Epidermal melanocyte (primary cell): ENCODE results near the gene LYSET.
"Not testable (repeated sequence)": the region's sequence is repeated elsewhere in the genome, so short reads cannot be mapped to it uniquely, and the experiment has no call there.

Source experiments
- DNase-seq: peaks from one replicate; pipeline ENCODE4 v3.0.0; 2011; ENCODE audit warnings: low spot score; ENCODE audit not compliant: insufficient read length

The LYSET gene

DNA sequence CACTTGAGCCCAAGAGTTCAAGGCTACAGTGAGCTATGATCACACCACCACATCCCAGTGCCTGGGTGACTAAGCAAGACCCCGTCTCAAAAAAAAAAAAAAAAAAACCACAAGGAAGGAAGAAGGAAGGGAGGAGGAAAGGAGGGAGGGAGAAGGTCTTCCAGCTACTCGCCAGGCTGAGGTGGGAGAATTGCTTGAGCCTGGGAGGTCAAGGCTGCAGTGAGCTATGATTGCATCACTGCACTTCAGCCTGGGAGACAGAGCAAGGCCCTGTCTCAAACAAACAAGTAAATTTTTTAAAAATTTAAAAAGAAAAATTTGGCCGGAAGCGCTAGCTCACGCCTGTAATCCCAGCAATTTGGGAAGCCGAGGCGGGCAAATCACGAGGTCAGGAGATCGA lies 16.5 kb upstream of the LYSET start:
- not testable (repeated sequence) for DNase-seq

DNA sequence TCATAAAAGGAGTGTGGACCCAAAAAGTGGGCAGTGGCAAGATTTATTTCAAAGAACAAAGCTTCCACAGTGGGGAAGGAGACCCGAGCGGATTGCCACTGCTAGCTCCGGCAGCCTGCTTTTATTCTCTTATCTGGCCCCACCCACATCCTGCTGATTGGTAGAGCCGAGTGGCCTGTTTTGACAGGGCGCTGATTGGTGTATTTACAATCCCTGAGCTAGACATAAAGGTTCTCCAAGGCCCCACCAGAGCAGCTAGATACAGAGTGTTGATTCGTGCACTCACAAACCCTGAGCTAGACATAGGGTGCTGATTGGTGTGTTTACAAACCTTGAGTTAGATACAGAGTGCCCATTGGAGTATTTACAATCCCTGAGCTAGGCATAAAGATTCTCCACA lies 15.5 kb upstream of the LYSET start:
- not testable (repeated sequence) for DNase-seq

DNA sequence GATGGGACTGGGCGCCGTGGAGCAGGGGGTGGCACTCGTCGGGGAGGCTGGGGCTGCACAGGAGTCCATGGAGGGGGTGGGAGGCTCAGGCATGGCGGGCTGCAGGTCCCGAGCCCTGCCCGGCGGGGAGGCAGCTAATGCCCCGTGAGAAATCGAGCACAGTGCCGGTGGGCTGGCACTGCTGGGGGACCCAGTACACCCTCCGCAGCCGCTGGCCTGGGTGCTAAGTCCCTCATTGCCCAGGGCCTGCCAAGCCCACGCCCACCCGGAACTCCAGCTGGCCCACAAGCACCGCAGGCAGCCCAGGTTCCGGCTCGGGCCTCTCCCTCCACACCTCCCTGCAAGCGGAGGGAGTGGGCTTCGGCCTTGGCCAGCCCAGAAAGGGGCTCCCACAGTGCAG lies 15.0 kb upstream of the LYSET start:
- DNase-seq = not testable (repeated sequence)

DNA sequence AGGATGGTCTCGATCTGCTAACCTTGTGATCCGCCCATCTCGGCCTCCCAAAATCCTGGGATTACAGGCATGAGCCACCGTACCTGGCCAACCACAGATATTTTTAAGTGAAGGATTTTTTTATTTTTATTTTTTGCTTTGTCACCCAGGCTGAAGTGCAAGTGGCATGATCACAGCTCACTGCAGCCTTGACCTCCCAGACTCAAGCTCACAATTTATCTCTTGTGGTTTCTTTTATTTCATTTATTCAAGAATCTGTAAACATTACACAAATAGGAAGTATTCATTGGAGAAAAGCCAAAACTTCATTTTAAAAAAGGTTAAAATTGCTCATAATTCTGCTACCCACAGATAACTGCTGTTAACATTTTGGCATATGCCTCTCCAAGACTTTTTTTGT lies 13.7 kb upstream of the LYSET start:
- DNase-seq = no peak

DNA sequence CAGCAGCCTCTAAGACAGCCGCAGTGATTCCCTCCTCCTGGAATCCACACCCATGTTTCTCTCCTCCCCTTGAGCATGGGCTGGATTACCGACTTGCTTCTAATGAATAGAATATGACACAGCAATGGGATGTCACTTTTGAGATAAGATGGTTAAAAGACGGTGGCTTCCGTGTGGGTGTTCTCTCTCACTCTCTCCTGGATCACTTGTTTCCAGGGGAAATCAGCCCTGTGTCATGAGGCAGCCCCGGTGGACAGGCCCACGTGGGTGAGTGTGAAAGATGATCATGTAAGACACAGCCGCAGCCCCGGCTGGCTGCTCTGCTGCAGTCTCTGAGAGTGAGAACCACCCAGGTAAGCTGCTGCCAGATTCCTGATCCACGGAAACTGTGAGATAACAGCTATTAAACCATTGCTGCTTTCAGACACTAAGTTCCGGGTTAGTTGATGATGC lies 11.1 kb upstream of the LYSET start:
- DNase-seq = no peak

DNA sequence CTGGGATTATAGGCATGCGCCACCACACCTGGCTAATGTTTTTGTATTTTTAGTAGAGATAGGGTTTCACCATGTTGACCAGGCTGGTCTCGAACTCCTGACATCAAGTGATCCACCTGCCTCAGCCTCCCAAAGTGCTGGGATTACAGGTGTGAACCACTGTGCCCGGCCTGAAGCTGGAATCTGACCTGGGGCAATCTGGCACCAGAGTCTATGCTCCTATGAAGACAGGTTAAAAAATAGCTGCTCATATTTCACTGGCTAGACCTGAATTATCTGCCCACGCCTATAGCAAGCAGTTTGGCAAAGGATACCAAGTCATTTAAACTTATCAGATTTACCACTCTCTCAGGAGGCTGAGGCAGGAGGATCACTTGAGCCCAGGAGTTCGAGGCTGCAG lies 10.4 kb upstream of the LYSET start:
- not testable (repeated sequence) for DNase-seq

DNA sequence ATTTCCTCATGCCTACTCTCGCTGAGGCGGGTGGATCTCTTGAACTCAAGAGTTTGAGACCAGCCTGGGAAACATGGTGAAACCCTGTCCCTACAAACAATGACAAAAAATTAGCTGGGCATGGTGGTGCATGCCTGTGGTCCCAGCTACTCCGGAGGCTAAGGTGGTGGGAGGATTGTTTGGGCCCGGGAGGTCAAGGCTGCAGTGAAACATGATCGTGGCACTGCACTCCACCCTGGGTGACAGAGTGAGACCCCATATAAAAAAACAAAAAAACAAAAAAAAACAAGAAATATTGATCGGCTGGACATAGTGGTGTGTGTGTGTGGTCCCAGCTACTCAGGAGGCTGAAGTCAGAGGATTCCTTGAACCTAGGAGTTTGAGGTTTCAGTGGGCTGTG lies 9.6 kb upstream of the LYSET start:
- DNase-seq = no peak

DNA sequence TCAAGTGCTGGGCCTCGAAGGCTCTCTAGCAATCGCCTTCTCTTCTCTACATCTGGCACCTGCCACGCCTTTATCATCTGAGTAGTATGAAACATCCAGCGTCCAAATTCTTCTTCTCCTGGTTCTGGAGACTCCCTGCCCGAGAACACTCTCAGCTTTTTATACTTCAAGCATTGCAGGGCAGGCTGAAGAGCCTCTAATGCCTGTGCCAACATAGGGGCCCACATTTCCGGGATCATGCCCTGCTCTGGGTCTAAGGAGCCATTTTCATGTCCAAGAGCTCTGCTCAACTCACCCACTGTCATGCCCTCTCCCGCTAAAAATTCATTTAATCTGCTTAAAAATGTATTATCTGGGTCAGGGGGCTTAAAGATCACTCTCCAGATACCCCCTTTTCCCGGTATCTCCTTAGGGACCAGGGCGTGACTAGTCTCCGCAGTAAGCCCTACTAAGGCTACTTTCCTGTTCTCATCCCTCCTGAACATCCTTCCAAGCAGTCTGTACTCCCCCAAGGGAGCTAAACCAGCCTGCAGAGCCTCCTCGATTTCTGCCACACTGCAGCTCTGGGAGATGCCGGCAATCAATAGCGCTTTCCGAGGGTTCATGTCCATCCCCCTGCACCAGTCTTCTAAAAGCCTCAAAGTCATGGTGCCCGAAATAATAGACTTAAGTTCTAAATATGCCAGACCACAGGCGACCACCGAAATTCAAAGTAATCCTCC lies 1.4 kb upstream of the LYSET start:
- DNase-seq = no peak

DNA sequence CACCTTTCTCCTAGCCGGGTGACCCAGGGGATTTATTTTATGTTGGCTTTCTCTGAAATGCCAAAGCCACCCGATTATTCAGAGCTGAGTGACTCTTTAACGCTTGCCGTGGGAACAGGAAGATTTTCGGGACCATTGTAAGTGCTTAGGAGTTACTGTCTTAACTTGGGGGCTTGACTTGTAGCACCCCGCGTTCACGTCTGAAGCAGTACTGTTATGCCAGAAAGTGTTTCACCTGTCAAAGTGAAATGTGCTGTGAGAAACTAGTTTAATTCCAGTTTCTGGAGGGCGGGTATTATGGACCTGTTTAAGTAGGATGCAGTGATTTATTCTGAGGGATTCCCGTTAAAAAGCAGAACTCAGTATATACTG lies 218 bp downstream of the LYSET start:
- no peak for DNase-seq

DNA sequence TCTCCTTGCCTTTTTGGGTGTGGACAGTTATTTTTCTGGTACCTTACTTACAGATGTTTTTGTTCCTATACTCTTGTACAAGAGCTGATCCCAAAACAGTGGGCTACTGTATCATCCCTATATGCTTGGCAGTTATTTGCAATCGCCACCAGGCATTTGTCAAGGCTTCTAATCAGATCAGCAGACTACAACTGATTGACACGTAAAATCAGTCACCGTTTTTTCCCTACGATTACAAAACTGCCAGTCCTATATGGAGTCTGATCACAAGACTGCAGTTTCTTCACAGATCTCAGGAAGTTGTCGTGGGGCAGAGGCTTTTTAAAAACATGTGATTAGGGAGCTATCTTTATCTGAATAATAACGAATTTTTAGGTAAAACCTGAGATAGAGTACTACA lies 1.3 kb downstream of the LYSET start:
- DNase-seq = no peak

DNA sequence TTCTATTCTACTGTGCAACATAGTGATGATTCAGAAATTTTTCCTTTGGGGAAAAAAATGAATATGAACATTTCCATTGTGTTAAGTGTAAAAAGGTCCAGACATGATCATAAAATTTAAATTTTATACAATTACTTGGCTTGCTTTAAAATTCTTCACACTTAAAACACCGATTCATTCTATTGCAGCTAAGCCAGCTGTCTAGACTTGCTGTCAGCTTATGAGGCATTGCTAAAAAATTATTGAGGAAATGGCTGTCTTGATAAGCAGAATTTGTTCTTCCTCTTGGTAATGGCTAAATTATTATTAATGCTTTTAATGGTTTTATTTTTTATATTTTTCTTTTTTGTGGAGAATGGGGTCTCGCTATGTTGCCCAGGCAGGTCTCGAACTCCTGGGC lies 1.8 kb downstream of the LYSET start:
- DNase-seq = no peak

DNA sequence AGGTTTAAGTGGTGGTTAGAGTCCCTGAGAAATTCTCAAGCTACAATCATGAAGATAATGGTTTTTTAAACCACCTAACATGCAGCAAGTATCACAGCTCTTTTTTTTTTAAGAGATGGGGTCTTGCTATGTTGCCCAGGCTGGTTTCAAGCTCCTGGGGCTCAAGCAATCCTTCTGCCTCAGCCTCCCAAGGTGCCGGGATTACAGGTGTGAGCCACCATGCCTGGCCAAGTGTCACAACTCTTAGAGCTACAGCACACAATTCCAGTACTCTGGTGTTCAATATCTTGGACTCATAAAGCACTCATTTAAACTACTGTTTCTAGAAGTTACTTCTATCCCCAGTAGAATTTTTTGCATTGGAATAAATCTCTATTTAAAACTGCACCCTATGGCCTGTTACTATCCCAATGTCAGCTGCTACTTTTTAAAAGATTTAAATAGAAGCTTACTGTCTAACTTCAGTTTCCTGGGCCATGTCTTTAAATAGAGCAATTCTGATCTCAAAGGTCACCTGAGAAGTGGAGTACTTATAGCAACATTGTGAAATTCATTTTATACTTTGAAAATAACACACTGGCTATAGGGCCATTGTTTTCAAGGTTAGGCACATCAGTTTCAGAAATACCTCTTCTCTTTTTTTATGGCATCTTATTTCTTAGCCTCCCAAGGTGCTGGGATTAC lies 10.3 kb downstream of the LYSET start:
- DNase-seq = no peak

DNA sequence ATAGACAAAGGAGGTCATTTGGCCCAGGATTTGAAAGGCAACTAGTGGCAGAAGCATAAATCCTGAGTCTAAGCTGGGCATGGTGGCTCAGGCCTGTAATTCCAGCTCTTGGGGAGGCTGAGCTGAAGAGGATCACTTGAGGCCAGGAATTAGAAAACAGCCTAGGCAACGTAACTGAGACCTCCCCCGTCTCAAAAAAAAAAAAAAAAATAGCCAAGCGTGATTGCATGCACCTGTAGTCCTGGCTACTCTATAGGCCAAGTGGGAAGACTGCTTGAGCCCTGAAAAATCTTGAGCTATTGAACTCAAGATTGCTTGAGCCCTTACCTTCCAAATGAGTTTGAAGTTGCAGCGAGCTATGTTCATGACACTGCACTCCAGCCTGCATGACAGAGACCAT lies 13.9 kb downstream of the LYSET start:
- DNase-seq = no peak

DNA sequence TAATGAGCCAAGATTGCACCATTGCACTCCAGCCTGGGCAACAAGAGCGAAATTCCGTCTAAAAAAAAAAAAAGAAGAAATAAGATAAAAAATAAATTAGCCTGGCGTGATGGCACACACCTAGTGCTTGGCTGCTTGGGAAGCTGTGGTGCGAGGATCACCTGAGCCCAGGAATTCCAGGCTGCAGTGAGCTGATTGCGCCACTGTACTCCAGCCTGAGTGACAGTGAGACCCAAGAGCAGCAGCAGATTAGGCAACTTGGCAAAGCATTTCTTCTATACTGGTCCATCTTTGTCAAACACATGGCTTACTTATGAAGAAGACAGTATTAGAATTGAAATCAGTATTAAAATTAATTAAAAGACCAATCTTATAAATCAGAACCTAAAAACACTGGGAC lies 15.4 kb downstream of the LYSET start:
- DNase-seq = no peak

DNA sequence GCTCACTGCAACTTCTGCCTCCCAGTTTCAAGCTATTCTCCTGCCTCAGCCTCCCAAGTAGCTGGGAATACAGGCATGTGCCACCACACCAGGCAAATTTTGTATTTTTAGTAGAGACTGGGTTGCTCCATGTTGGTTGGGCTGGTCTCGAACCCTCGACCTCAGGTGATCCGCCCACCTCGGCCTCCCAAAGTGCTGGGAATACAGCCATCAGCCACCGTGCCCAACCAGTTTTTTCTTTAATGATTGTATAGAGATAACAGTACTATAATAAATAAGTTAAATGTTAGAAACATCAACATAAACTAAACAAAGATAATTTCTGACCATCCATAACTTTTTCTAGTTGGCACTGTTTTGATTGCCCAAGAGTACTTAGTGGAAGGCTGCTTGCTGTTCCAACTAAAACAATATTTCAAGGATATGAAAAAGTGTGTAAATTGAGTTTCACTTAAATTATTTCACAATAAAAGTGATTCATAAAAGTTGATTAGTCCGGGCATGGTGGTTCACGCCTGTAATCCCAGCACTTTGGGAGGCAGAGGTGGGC lies 16.1 kb downstream of the LYSET start:
- DNase-seq = no peak

DNA sequence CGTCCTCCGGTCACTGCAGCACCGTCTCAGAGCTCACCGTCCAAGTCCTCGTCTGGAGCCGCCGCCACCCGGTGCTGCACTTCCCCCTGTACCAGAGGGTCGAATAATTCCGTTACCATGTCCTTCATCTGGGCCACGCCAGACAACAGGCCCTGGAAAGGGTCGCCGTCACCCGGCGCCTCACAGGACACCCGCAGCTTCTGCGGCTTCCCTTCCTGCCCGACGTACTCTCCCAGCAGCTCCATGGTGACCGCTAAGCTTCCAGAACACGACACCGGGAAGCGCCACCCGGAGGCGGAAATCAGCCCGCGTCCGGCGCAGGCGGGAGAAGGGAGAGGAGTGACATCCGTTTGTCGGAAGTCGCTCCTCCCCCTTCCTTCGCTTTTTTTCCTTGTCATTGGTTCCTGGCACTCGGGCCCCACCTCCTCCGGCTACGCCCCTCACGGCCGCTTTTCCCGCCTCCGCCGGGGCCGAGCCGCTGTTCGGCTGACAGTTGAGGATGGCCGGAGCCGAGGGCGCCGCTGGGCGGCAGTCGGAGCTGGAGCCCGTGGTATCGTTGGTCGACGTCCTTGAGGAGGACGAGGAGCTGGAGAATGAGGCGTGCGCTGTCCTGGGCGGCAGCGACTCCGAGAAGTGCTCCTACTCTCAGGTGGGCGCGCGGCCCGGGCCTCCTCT lies 21.8 kb downstream of the LYSET start, which contains the start of the genes GON7 and UBR7:
Gene GON7, minus strand, starts transcription at position 273 of the 675 bp plus-strand sequence. Its CDS starts 28 bp downstream, at position 245.
Gene UBR7, plus strand, starts transcription at position 464 of the 675 bp plus-strand sequence. Its CDS starts 36 bp downstream, at position 500.
- peak; percentile 79 for DNase-seq

DNA sequence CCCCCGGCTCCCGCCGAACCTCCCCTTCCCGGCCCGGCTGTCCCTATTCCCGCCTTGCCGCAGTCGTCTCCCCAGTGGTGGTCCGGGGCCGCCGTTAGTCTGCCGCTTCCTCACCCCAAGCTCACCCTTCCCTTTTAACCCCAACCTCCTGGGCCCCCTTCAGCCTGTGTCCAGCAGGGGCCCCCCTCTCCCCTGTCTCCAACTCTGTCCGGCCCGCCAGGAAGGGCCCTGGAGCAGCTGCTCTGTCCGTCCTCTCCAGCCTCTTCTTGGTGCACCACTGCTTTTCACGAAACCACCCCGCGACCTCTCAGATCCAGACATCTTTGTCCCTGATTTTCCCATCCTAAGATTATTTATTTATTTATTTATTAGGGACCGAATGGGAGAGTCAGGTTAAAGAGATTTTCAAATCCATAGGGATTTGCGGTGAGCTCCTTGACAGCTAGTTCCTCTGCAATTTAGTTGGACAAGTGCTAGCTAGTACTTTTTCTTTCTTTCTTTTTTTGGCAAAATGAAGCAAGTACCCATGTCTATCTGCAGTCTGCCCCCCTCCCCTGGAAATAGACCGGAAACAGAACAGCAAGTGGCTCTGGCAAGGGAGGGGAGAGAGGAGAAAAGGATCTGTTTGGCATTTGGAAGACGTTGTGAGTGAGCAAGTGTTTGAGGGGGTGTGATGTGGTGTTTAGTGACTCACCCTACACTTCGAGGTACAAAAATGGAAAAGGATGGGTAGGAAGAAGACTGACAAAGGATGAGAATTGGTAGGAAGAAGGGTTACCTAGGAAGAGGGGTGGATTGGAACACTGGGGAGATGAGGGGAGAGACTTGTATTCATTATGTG lies 22.6 kb downstream of the LYSET start:
- DNase-seq = no peak

DNA sequence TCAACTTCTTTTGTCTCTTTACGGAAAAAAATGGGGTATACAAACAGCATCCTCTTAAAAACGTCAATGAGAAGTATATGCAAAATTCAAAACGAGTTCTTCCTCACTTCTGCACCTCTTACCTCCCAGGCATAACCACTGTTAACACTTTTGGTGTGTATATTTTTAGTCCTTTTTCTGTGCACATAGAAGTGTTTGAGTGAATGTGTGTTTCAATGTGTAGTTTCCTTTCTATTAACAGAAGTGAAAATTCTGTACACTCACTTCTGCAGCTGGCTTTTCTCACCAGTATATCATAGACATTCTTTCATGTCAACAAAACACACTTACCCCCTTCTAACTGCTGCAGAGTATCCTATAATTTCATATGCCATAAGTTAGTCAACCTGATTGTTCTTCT lies 27.3 kb downstream of the LYSET start:
- no peak for DNase-seq

DNA sequence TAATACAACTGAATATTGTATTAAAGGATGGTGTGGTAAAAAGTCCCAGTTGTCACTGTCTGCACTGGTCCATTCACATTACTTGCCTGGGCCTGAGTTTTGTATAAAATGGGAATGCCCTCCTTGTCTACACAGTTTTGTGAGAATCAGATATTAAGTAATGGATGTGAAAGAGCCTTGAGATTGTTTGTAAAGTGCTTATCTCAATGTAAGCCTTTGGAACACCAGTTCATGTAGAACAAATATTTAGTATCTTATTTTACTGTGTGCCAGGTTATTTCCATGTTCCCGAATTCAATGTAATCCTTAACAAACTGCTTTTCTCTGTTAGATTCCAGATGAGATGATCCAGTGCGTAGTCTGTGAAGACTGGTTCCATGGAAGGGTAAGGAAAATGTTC lies 29.5 kb downstream of the LYSET start:
- no peak for DNase-seq

DNA sequence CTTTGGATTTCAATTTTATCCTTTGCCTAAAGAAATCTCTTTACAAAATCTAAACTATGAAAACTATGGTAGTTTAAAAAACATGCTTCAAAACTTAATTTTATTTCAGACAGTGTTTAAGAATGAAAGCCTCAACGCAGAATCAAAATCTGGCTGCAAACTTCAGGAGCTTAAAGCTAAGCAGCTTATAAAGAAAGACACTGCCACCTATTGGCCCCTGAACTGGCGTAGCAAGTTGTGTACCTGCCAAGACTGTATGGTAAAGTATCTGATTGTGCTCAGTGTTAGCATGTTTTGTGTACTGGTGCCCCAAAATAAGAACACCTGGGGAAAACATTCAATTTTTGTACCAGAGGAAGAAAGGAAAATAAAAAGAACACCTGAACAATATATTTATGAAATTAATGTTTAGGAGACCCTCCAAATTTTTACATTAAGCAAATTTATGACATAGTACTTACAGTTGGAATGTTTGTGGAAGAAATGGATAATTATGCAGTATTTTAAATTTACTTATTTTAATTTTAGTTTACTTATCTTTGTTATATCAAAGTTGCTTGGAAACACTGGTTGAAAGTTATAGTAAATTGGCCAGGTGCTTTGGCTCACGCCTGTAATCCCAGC lies 34.1 kb downstream of the LYSET start:
- no peak for DNase-seq

DNA sequence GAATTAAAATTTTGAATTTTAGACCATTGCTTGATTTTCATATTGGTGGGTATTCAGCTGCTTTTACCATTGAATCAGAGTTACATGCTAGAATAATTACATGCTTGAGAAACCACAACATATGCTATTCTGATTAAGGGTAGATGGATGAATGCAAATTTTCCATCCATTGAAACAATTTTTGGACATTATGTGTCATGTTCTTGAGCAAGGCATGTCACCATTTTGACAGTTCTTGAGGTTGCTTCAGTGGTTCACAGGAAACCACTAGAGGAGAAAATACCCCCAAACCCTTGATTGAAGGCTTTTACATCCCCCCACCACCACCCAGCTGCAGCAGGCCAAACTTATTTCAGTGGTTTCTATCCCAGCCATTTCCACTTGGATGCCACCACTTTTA lies 35.4 kb downstream of the LYSET start:
- no peak for DNase-seq
